Measurements from ENCODE around the gene NRN1. TPM values are rescaled to one million over a fixed set of nuclear protein-coding genes. Genes with fewer than 3 reads are reported as not detected.

NRN1 gene
- 0.43 TPM in 1 of 2 replicates, not detected in the other for total RNA-seq

GRCh38 chr6:6006428-6007365 lies at the start of gene NRN1:
Gene NRN1 (minus strand): TSS chr6:6006925. CDS start chr6:6006749, 176 bp downstream.

